ENCODE data around the gene IL5. TPM values are rescaled to one million over a fixed set of nuclear protein-coding genes. Genes with fewer than 3 reads are reported as not detected.
"Not testable (repeated sequence)": the region's sequence is repeated elsewhere in the genome, so short reads cannot be mapped to it uniquely, and the experiment has no call there.

The IL5 gene
- total RNA-seq, 1 donor from 2014 or later = not detected

- no peak overlapping the region for H3K4me3 ChIP-seq (ENCODE audit: low read depth, low read length)
- no peak for DNase-seq (ENCODE audit: low read depth)
- no peak for TF ChIP-seq CTCF (conservative IDR thresholded peaks at IDR 0.05; ENCODE audit: low read depth, low read length)
Observed at GRCh38 chr5:132528866-132529634, 14.3 kb downstream of the IL5 start.

- DNase-seq (ENCODE audit: low read depth) = no peak
- no peak for TF ChIP-seq CTCF (conservative IDR thresholded peaks at IDR 0.05; ENCODE audit: low read depth, low read length)
- H3K4me3 ChIP-seq (ENCODE audit: low read depth, low read length) = no peak overlapping the region
Observed at GRCh38 chr5:132528021-132528420, 15.3 kb downstream of the IL5 start.

GRCh38 chr5:132526974-132527564 lies 16.3 kb downstream of the IL5 start:
- no peak for DNase-seq (ENCODE audit: low read depth)
- no peak for TF ChIP-seq CTCF (conservative IDR thresholded peaks at IDR 0.05; ENCODE audit: low read depth, low read length)
- H3K4me3 ChIP-seq (ENCODE audit: low read depth, low read length) = no peak overlapping the region

GRCh38 chr5:132526290-132526973 lies 16.9 kb downstream of the IL5 start:
- TF ChIP-seq CTCF (conservative IDR thresholded peaks at IDR 0.05; ENCODE audit: low read depth, low read length) = peak; percentile 90
- no peak for DNase-seq (ENCODE audit: low read depth)
- H3K4me3 ChIP-seq (ENCODE audit: low read depth, low read length) = no peak overlapping the region

- no peak overlapping the region for H3K4me3 ChIP-seq (ENCODE audit: low read depth, low read length)
- TF ChIP-seq CTCF (conservative IDR thresholded peaks at IDR 0.05; ENCODE audit: low read depth, low read length) = no peak
- no peak for DNase-seq (ENCODE audit: low read depth)
Observed at GRCh38 chr5:132525299-132525724, 18.0 kb downstream of the IL5 start.

- H3K4me3 ChIP-seq (ENCODE audit: low read depth, low read length); DNase-seq (ENCODE audit: low read depth): not testable (repeated sequence)
Observed at GRCh38 chr5:132524877-132525276, 18.4 kb downstream of the IL5 start.

- not testable (repeated sequence) for DNase-seq (ENCODE audit: low read depth)
Observed at GRCh38 chr5:132522067-132522466, 21.3 kb downstream of the IL5 start.

GRCh38 chr5:132513618-132514336 lies 29.5 kb downstream of the IL5 start:
- not testable (repeated sequence) for H3K4me3 ChIP-seq (ENCODE audit: low read depth, low read length); DNase-seq (ENCODE audit: low read depth)

More at GRCh38 chr5:132522067-132522466, 21.3 kb downstream of the IL5 start:
- not testable (repeated sequence) for H3K4me3 ChIP-seq (ENCODE audit: low read depth, low read length)
